Activated CD4-positive, alpha-beta T cell treated with anti-CD3 and anti-CD28 coated beads for 48 hours (primary cell): ENCODE results near the gene DNAH1.

Experiments used
- DNase-seq: peaks from one replicate; pipeline ENCODE4 v3.0.0-alpha.2; 2020

Gene DNAH1

DNA sequence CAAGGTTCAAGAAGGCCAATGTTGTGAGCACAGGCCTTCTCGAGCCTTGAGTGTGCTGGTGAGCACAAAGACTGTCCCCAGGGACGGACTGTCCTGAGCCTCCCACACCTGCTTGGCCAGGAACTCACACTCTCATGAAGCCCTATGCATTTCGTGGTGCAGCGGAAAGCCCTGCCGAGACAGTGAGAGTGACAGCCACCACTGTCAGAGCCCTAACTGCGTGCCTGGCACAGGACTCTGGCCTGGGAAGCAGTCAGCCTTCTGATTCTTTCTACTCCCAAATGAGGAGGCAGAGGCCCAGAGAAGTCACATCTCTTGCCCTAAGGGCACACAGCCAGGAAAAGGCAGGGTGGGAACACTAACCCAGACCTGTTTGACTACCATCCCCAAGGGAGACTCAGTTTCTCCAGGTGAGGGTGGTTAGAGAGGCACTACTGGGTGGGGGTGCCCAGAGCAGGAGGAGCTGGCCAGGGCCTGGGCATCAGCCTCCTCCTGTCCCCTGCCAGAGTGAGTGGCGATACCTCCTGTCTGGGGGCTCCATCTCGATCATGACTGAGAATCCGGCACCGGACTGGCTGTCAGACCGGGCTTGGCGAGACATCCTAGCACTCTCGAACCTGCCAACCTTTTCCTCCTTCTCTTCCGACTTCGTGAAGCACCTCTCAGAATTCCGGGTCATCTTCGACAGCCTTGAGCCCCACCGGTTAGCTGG lies 78.0 kb downstream of the DNAH1 start:
- DNase-seq: no peak

DNA sequence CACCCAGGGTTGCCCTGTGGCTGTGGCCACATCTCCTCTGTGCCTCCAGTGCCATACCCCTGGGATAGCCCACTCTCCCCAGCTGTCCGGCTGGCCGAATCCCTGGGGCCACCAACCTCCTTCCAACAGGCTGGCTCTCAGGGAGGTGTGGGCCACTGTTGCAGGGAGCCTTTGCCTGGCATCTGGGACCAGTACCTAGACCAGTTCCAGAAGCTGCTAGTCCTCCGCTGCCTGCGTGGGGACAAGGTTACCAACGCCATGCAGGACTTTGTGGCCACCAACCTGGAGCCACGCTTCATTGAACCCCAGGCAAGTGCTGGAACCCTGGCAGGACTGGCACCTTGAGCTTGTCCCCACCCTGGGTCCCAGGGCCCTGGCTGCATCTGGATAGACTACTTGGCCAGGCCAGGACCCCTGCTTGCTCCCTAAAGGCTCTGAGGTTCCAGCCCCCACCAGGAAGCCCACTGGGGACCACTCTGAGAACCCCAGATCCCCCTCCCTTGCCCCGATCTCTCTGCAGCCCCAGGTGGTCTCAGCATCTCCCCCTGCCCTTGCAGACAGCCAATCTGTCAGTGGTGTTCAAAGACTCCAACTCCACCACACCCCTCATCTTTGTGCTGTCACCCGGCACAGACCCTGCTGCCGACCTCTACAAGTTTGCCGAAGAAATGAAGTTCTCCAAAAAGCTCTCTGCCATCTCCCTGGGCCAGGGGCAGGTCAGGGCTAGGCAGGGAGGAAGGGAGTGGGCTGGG lies 78.8 kb downstream of the DNAH1 start:
- no peak for DNase-seq

DNA sequence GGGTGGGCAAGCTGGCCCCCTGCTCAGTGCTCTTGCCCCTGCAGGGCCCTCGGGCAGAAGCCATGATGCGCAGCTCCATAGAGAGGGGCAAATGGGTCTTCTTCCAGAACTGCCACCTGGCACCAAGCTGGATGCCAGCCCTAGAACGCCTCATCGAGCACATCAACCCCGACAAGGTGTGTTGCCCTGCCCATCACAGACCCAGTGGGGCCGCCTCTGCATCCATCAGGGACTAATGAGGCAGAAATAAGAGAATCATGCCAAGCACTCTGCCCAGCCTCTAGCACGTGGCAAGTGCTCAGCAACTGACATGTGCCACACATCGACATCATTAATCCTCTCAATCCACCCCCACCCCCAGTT lies 79.4 kb downstream of the DNAH1 start:
- DNase-seq: no peak

DNA sequence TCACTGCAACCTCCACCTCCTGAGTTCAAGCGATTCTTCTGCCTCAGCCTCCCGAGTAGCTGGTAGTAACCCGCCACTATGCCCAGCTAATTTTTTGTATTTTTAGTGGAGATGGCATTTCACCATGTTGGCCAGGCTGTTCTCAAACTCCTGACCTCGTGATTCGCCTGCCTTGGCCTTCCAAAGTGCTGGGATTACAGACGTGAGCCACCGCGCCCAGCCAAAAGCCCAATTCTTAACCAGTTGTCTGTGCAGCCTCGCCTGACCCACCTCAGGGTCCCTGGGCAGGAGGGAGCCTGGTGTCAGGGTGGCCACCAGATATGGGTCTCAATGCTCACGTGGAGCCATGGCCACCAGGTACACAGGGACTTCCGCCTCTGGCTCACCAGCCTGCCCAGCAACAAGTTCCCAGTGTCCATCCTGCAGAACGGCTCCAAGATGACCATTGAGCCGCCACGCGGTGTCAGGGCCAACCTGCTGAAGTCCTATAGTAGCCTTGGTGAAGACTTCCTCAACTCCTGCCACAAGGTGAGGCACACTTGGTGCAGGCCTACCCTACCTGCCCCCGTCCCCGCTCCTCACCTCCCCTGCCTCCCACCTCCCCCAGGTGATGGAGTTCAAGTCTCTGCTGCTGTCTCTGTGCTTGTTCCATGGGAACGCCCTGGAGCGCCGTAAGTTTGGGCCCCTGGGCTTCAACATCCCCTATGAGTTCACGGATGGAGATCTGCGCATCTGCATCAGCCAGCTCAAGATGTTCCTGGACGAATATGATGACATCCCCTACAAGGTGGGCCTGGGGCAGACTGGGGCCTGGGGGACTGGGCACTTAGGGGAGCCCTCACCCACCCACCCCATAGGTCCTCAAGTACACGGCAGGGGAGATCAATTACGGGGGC lies 80.1 kb downstream of the DNAH1 start:
- DNase-seq: no peak

DNA sequence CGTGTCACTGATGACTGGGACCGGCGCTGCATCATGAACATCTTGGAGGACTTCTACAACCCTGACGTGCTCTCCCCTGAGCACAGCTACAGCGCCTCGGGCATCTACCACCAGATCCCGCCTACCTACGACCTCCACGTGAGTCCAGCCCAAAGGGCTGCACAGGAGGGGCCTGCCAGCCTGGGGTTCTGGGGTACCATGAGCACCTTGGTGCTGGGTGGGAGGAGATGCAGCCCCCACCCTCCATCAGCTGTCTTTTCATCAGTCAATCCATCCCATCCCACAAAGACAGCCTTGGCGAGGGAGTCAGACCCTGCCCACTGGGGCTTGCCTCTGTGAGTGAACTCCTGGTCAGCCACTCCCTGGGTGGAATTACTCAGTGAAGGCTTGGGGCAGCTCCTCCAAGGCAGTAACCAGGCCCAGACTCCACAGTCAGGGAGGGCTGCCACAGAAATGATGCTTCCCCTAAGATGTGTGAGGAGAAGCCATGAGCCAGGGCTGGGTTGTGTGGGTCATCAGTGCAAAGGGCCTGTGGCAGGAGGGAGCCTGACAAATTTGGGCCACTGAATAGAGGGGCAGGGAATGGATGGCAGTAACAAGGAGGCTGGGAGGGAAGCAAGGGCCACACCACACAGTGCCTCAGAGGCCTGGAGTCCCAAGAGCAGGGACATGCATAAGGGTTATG lies 80.9 kb downstream of the DNAH1 start:
- DNase-seq: no peak

DNA sequence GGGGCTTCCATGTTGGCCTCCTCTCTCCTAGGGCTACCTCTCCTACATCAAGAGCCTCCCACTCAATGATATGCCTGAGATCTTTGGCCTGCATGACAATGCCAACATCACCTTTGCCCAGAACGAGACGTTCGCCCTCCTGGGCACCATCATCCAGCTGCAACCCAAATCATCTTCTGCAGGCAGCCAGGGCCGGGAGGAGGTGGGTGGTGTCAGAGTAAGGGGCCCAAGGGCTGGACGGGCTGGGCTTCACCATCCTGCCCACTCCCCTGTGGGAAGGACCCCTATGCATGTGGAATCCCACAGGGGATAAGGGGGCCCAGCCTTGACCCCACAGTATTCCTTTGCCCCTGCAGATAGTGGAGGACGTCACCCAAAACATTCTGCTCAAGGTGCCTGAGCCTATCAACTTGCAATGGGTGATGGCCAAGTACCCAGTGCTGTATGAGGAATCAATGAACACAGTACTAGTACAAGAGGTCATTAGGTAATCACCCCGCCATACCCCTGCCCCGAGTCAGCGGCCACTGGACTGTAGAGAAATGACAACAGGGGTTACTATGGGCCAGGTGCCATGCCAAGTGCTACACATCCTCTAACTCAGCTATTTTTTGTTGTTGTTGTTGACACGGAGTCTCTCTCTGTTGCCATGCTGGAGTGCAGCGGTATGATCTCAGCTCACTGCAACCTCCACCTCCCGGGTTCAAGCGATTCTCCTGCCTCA lies 81.7 kb downstream of the DNAH1 start:
- no peak for DNase-seq

- DNase-seq: no peak
Measured at GRCh38 chr3:52398670-52399081, 82.6 kb downstream of the DNAH1 start.

DNA sequence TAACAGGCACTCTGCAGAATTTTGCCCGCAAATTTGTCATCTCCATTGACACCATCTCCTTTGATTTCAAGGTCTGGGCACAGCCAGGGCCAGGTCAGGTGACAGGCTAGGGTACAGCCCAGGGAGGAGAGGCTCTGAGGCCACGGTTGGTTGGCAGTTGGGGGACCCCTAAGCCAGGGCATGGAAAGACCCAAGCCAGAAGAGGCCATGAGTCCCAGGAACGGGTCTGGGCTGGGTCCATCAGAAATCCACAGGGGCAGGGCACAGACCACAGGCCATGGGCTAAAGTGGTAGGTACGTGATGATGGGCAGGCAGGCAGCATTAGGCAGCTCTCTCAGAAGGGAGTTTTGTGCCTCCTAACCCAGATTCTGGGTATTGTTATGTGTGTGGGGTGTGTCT lies 83.0 kb downstream of the DNAH1 start:
- DNase-seq: no peak

- DNase-seq: no peak
Measured at GRCh38 chr3:52399593-52399992, 83.5 kb downstream of the DNAH1 start.

DNA sequence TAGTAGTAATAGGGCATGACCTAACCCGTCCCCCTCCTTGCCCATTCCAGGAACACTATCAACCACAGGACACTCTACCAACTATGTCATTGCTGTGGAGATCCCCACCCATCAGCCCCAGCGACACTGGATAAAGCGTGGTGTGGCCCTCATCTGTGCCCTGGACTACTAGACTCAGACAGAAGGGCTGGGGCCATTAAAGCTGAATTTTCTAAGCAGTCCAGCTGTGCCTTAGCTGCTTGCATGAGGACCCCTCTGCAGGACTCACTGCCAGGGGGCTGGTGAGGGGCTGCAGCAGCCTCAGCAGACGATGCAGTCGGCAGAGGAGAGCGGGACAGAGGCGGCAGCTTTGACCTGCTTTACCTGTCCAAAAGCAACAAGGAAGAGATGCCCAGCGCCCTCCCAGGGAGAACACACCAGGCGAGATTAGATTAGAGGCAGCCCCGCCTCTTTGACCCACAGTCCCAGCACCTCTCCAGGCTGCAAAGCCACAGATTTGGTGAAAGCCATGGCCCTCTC lies 84.2 kb downstream of the DNAH1 start:
- no peak for DNase-seq

GRCh38 chr3:52401021-52401420 lies 84.9 kb downstream of the DNAH1 start:
- DNase-seq: no peak

DNA sequence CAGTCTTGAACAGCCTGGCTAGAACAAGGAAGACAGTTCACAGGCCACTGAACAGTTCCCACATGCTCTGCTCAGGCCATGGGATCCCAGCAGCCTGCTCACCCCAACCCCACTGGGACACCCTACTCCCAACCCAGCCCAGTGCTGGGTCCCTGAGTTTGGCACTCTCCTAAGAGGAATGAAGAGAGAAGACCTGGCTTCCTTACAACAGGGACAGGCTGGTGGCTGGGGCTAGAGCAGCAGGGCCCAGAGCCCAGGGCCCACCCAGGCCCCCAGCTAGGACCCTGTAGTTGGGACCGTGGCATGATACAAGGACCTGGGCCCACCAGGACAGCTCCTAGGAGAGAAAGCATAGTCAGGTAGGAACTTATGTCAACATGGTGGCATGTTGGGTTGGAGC lies 85.4 kb downstream of the DNAH1 start:
- no peak for DNase-seq

DNA sequence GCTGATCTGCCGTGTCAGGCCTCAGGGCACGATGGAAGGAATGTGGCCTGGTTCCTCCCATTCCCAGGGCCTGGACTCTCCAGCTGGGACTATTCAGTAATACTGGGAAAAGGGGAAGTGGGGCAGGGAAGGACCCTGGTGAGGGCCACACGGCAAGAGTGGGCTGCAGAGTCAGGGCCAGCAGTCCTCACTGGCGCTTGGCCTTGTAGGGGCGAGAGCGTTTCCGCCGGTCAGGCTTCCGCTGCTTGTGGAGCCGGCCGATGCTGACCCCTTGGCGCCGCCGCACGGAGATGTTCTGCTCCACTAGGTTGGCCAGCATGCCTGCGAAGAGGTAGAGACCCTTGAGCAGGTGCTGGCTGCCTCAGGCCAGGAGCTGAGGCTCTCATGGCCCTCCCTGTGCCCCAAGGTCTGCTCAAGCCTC lies 86.0 kb downstream of the DNAH1 start:
- no peak for DNase-seq

- no peak for DNase-seq
Measured at GRCh38 chr3:52402706-52403270, 86.7 kb downstream of the DNAH1 start.

DNA sequence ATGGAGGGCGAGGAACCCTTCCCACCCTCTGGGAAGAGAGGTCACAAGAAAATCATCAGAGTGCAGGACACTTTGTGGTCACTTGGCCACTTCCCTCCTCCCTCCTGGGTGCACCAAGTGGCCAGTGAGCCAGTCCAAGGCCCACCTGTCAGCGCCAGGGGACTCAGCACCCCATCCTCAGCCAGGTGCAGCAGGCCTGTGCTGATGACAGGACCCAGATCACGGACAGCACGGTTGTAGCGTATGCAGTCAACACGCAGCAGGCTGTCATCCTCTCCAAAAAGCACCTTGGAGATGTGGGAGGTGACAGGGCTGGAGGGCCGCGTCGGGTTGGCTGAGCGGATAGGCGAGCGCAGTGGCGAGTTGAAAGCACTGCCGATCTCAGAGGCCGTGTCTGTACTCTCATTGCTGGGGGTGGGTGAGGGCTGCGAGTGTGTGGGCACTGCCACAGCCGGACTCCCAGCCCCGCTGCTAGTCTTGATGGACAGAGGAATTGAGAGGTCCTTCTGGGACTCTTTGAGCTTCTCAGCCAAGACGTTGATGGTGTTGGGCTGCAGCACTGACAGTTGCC lies 87.2 kb downstream of the DNAH1 start:
- DNase-seq: no peak

GRCh38 chr3:52403955-52404354 lies 87.8 kb downstream of the DNAH1 start:
- no peak for DNase-seq

DNA sequence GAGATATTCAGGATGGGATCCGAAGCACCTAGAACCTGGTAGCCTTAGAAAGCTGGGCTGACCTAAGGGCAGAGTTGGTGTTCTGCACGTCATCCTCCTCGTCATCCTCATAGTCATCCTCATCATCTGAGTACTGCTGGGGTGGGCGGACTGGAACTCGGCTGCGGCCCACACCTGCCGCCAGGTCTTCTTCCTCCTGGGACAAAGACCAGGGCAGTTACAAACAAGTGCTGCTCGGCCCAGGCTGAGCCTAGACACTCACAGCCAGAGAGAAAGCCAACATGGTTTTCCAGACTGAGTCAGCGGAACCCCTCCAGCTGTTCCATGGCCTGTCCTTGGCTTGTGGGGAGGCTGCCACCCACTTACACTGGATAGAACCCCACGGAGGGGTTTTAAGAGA lies 88.3 kb downstream of the DNAH1 start:
- DNase-seq: no peak

GRCh38 chr3:52405066-52405465 lies 88.9 kb downstream of the DNAH1 start:
- DNase-seq: no peak

GRCh38 chr3:52405601-52406110 lies 89.5 kb downstream of the DNAH1 start:
- no peak for DNase-seq

- no peak for DNase-seq
Measured at GRCh38 chr3:52406231-52406661, 90.1 kb downstream of the DNAH1 start.
